ENCODE measurements around the gene CTNND2.

- TF ChIP-seq POLR2A (IDR thresholded peaks at IDR 0.05), result no peak
- no peak for TF ChIP-seq CTCF (IDR thresholded peaks at IDR 0.05)
Measured at GRCh38 chr5:11675184-11675583, 229.1 kb downstream of the CTNND2 start.

All from Peyer's patch (tissue), 4 donors.